Smooth muscle cell (in vitro differentiated cells): ENCODE data around the gene ABCA6. TPM values are rescaled to one million over a fixed set of nuclear protein-coding genes. Genes with fewer than 3 reads are reported as not detected.
"Not testable (repeated sequence)": the region's sequence is repeated elsewhere in the genome, so short reads cannot be mapped to it uniquely, and the experiment has no call there.

Experiments
- DNase-seq: peaks from one replicate; lab custom pipeline; 2025; ENCODE audit not compliant: unreplicated experiment; lab: John Stamatoyannopoulos, UW
- H2AFZ ChIP-seq: fragments of 200-600 bp; sonication (generic); 2 replicates; pipeline ENCODE4 v1.6.0; 2016; ENCODE audit warnings: antibody characterized with exemption, low read depth, mild to moderate bottlenecking
- H3F3A ChIP-seq: fragments of 200-600 bp; sonication (generic); 2 replicates; pipeline ENCODE4 v1.6.0; 2017; ENCODE audit warnings: antibody characterized with exemption, low read depth
- H3K27ac ChIP-seq: fragments of 200-600 bp; sonication (generic); 2 replicates; pipeline ENCODE4 v1.5.1; 2016; ENCODE audit warnings: low read depth, mild to moderate bottlenecking
- H3K27me3 ChIP-seq: fragments of 200-600 bp; sonication (generic); 2 replicates; pipeline ENCODE4 v1.6.1; 2016; ENCODE audit warnings: low read depth, mild to moderate bottlenecking
- H3K36me3 ChIP-seq: fragments of 200-600 bp; sonication (generic); 2 replicates; pipeline ENCODE4 v1.5.1; 2016; ENCODE audit warnings: low read depth
- H3K4me1 ChIP-seq: fragments of 200-600 bp; sonication (generic); 2 replicates; pipeline ENCODE4 v1.5.1; 2016; ENCODE audit warnings: low read depth
- H3K4me2 ChIP-seq: fragments of 200-600 bp; sonication (generic); 2 replicates; pipeline ENCODE4 v1.6.0; 2016; ENCODE audit warnings: mild to moderate bottlenecking
- H3K4me3 ChIP-seq: fragments of 200-600 bp; sonication (generic); 2 replicates; pipeline ENCODE4 v1.5.1; 2016; ENCODE audit warnings: mild to moderate bottlenecking
- H3K79me2 ChIP-seq: fragments of 200-600 bp; sonication (generic); 2 replicates; pipeline ENCODE4 v1.6.0; 2016; ENCODE audit warnings: low read depth, mild to moderate bottlenecking
- H3K9ac ChIP-seq: fragments of 200-600 bp; sonication (generic); 2 replicates; pipeline ENCODE4 v1.6.0; 2016; ENCODE audit warnings: low read depth
- H3K9me3 ChIP-seq: fragments of 200-600 bp; sonication (generic); replicated peaks from 2 replicates; pipeline ENCODE4 v1.5.1; 2016; ENCODE audit warnings: low read depth
- H4K20me1 ChIP-seq: fragments of 200-600 bp; sonication (generic); 2 replicates; pipeline ENCODE4 v1.6.0; 2016; ENCODE audit warnings: low read depth
- WGBS: methylation state at CpG from one replicate; pipeline ENCODE4 v1.1.7; 2016; ENCODE audit warnings: low lambda C conversion rate; 5-methylcytosine and 5-hydroxymethylcytosine counted together
- polyA plus RNA-seq: library from polyadenylated mRNA; unstranded; fragments of >200 nt; fragmentation: Nextera tagmentation; extraction: Ambion mirVana; gene quantifications from 2 replicates; pipeline ENCODE4 v1.2.1, GENCODE V29; 2016
- total RNA-seq: library from RNA; depleted of rRNA; stranded (reverse); fragments of >200 nt; gene quantifications from 2 replicates; pipeline ENCODE4 v1.2.3, GENCODE V29; 2014
- TF ChIP-seq, protein P1 (sequence below): fragments of 200-600 bp; sonication (generic); IDR thresholded peaks from 2 replicates; pipeline ENCODE4 v1.5.1; 2017; ENCODE audit warnings: borderline replicate concordance, mild to moderate bottlenecking, antibody characterized with exemption; ENCODE audit not compliant: insufficient read depth, poor library complexity, severe bottlenecking

ABCA6 gene
- total and polyA plus RNA-seq, 2 experiments from 2014 or later: not detected

DNA sequence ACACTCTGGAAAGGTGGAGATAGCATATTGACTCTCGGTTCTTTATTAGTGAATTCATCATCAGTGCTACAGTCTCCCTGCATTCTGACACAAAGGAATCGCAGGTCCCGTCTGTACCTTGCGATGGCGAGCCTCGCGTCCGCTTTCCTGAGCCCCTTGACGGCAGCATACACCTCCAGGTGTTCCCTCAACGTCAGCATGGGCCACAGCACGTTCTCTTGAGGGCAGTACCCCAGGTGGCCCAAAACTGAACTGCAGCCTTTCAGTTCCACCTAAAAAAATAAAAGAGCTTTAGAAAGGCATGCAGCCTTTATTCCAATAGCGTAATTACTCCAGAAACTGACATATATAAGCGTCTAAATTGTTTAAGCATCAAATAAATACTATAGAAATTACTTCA, 56.8 kb downstream of the ABCA6 start:
- H3K27ac ChIP-seq: no peak overlapping the region
- no peaks in the 10 kb centered on the region for H3K36me3 ChIP-seq
- no peaks in the 10 kb centered on the region for H3K4me1 ChIP-seq
- no peaks in the 10 kb centered on the region for H3K9me3 ChIP-seq
- no peak overlapping the region for H3K4me2 ChIP-seq
- no peak for DNase-seq
- H3F3A ChIP-seq: no peaks in the 10 kb centered on the region
- H3K79me2 ChIP-seq: no peaks in the 10 kb centered on the region
- no peaks in the 10 kb centered on the region for H4K20me1 ChIP-seq
- TF ChIP-seq, protein P1, sequence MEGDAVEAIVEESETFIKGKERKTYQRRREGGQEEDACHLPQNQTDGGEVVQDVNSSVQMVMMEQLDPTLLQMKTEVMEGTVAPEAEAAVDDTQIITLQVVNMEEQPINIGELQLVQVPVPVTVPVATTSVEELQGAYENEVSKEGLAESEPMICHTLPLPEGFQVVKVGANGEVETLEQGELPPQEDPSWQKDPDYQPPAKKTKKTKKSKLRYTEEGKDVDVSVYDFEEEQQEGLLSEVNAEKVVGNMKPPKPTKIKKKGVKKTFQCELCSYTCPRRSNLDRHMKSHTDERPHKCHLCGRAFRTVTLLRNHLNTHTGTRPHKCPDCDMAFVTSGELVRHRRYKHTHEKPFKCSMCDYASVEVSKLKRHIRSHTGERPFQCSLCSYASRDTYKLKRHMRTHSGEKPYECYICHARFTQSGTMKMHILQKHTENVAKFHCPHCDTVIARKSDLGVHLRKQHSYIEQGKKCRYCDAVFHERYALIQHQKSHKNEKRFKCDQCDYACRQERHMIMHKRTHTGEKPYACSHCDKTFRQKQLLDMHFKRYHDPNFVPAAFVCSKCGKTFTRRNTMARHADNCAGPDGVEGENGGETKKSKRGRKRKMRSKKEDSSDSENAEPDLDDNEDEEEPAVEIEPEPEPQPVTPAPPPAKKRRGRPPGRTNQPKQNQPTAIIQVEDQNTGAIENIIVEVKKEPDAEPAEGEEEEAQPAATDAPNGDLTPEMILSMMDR: peak; percentile 46
- H2AFZ ChIP-seq: peak overlapping the region; percentile 54
- H3K4me3 ChIP-seq: no peak overlapping the region
- H3K9ac ChIP-seq: no peak overlapping the region
- peaks cover 5% of the 10 kb centered on the region for H3K27me3 ChIP-seq
- 21% methylated on average over 13 of the region's 13 CpGs for WGBS

DNA sequence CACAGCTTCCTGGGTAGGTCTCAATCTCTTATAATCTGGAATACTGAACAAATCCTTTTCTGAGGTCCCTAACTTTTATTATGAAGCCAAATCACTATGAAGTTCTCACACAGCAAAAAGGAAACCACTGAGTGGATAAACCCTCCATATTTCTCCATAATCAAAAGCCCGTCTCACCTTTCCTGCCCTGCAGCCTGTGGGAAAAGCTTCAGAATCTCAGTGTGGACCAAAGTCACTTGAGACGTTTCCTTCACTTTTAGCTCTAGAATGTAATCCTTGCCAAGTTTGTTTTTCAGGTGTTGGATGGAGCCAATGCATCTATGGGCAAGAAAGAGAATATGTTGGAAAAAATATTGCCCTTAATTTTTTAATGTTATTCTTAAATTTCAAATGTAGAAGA, 59.0 kb downstream of the ABCA6 start:
- H4K20me1 ChIP-seq: no peaks in the 10 kb centered on the region
- TF ChIP-seq, protein P1: no peak
- H3K4me3 ChIP-seq: no peak overlapping the region
- WGBS: 90% methylated on average over 2 of the region's 2 CpGs
- no peak overlapping the region for H3K9ac ChIP-seq
- no peak overlapping the region for H3K27ac ChIP-seq
- H3K9me3 ChIP-seq: no peaks in the 10 kb centered on the region
- H3K36me3 ChIP-seq: no peaks in the 10 kb centered on the region
- no peaks in the 10 kb centered on the region for H3F3A ChIP-seq
- peaks cover 5% of the 10 kb centered on the region for H3K27me3 ChIP-seq
- no peak for DNase-seq
- H3K79me2 ChIP-seq: no peaks in the 10 kb centered on the region
- H3K4me1 ChIP-seq: no peaks in the 10 kb centered on the region
- no peak overlapping the region for H2AFZ ChIP-seq
- H3K4me2 ChIP-seq: no peak overlapping the region

DNA sequence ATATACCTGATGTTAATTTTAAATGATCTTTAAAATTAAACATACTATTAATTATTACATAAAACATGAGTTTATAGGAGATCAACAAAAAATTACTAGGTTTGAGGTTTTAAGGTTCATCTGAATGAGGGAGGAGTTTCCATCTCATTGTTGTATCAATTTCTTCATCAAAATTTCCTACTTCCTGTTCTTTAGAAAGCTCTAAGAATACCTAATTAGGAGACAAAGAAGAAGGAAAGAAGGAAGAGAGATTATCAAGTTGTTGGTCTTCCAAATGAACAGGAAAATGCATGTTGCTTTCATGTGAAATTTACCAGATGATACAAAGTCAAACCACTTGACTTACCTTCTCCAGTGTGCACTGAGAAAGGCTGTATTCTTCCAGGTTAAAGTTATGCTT, 62.8 kb downstream of the ABCA6 start:
- Histone ChIP-seq H3K9ac (no peak overlapping the region), H3K4me2 (no peak overlapping the region), H2AFZ (no peak overlapping the region), H4K20me1 (no peaks in the 10 kb centered on the region), H3K27me3 (no peaks in the 10 kb centered on the region), H3K4me3 (no peak overlapping the region), H3K79me2 (no peaks in the 10 kb centered on the region), H3K27ac (no peak overlapping the region), H3K4me1 (no peaks in the 10 kb centered on the region), H3F3A (no peaks in the 10 kb centered on the region), H3K9me3 (peaks cover 3% of the 10 kb centered on the region), H3K36me3 (no peaks in the 10 kb centered on the region)
- no peak for DNase-seq
- TF ChIP-seq, protein P1: no peak

DNA sequence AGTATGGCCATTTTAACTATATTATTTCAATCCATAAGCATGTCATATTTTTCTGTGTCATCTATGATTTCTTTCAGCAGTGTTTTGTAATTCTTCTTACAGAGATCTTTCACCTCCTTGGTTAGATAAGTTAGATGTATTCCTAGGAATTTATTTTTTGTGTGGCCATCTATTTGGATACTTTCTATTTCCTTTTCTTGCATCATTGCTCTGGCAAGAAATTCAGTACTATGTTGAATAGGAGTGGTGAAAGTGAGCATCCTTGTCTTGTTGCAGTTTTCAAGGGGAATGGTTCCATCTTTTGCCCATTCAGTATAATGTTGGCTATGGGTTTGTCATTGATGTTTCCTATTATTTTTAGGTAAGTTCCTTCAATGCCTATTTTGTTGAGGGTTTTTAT, 65.9 kb downstream of the ABCA6 start:
- no peak overlapping the region for H3K4me2 ChIP-seq
- no peaks in the 10 kb centered on the region for H3F3A ChIP-seq
- TF ChIP-seq, protein P1: no peak

DNA sequence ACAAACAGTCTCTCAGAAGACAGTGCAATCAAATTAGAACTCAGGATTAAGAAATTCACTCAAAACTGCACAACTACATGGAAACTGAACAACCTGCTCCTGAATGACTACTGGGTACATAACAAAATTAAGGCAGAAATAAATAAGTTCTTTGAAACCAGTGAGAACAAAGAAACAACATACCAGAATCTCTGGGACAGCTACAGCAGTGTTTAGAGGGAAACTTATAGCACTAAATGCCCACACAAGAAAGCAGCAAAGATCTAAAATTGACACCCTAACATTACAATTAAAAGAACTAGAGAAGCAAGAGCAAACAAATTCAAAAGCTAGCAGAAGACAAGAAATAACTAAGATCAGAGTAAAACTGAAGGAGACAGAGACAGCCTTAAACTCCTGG, 68.3 kb downstream of the ABCA6 start:
- H3K4me2 ChIP-seq: not testable (repeated sequence)

More for the DNA sequence above, 65.9 kb downstream of the ABCA6 start:
- no peaks in the 10 kb centered on the region for H3K27me3 ChIP-seq
- no peaks in the 10 kb centered on the region for H3K36me3 ChIP-seq
- DNase-seq: no peak
- no peak overlapping the region for H3K27ac ChIP-seq
- no peak overlapping the region for H3K4me3 ChIP-seq
- H2AFZ ChIP-seq: no peak overlapping the region
- H3K4me1 ChIP-seq: no peaks in the 10 kb centered on the region
- H3K9me3 ChIP-seq: peaks cover 3% of the 10 kb centered on the region
- no peak overlapping the region for H3K9ac ChIP-seq
- H3K79me2 ChIP-seq: no peaks in the 10 kb centered on the region
- H4K20me1 ChIP-seq: no peaks in the 10 kb centered on the region

DNA sequence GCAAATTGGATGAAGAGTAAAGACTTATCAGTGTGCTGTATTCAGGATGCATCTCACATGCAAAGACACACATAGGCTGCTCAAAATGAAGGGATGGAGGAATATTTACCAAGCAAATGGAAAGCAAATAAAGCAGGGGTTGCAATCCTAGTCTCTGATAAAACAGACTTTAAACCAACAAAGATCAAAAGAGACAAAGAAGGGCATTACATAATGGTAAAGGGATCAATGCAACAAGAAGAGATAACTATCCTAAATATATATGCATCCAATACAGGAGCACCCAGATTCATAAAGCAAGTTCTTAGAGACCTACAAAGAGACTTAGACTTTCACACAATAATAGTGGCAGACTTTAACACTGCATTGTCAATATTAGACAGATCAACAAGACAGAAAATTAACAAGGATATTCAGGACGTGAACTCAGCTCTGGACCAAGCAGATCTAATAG, 68.9 kb downstream of the ABCA6 start:
- not testable (repeated sequence) for DNase-seq, H3K36me3 ChIP-seq, H4K20me1 ChIP-seq, H3K27ac ChIP-seq, H3K27me3 ChIP-seq, H2AFZ ChIP-seq, H3K4me1 ChIP-seq, H3K4me3 ChIP-seq, H3F3A ChIP-seq, H3K4me2 ChIP-seq, H3K79me2 ChIP-seq, H3K9me3 ChIP-seq, H3K9ac ChIP-seq
- WGBS: 90% methylated on average over 1 of the region's 1 CpG

More for the DNA sequence above, 68.3 kb downstream of the ABCA6 start:
- not testable (repeated sequence) for H3K4me3 ChIP-seq, H3K9ac ChIP-seq, H3K9me3 ChIP-seq, H3K27ac ChIP-seq, DNase-seq, H2AFZ ChIP-seq, H3F3A ChIP-seq, H3K4me1 ChIP-seq, H3K27me3 ChIP-seq, H3K36me3 ChIP-seq, H4K20me1 ChIP-seq, H3K79me2 ChIP-seq
